ENCODE data around the gene CXCR5.

- no peak for TF ChIP-seq CTCF (IDR thresholded peaks at IDR 0.05)
- no peak for TF ChIP-seq POLR2A (IDR thresholded peaks at IDR 0.05)
These were observed 55.8 kb downstream of the CXCR5 start for GRCh38 chr11:118939404-118939915.
